Endothelial cell of umbilical vein (primary cell): ENCODE data around the gene SECISBP2.

Experiments
- EZH2 ChIP-seq: IDR thresholded peaks from 2 replicates; pipeline ENCODE4 v1.6.1; 2012; ENCODE audit warnings: borderline replicate concordance, low read depth, mild to moderate bottlenecking, moderate library complexity, low read length, inconsistent platforms; ENCODE audit not compliant: severe bottlenecking
- FOS ChIP-seq: IDR thresholded peaks from 2 replicates; pipeline ENCODE4 v1.6.1; 2011; ENCODE audit warnings: mild to moderate bottlenecking, low read length, moderate library complexity, borderline replicate concordance; ENCODE audit not compliant: insufficient read depth
- GATA2 ChIP-seq: IDR thresholded peaks from 2 replicates; pipeline ENCODE4 v1.7.0; 2011; ENCODE audit warnings: low read depth, mild to moderate bottlenecking, moderate library complexity, mixed read lengths, low read length; ENCODE audit not compliant: insufficient read length, insufficient read depth
- JUN ChIP-seq: IDR thresholded peaks from 2 replicates; pipeline ENCODE4 v1.6.1; 2011; ENCODE audit warnings: borderline replicate concordance, low read depth; ENCODE audit not compliant: insufficient read length, insufficient read depth
- MAX ChIP-seq: IDR thresholded peaks from 2 replicates; pipeline ENCODE4 v1.6.1; 2011; ENCODE audit not compliant: insufficient read depth, insufficient read length
- POLR2A ChIP-seq: IDR thresholded peaks from 2 replicates; pipeline ENCODE4 v1.6.1; 2012; ENCODE audit warnings: low read depth, mild to moderate bottlenecking, control low read depth, low read length
- POLR2AphosphoS5 ChIP-seq: IDR thresholded peaks from 2 replicates; pipeline ENCODE4 v1.6.1; 2012; ENCODE audit warnings: low read depth, mild to moderate bottlenecking, control low read depth, low read length, moderate library complexity; ENCODE audit not compliant: insufficient read depth
- TF ChIP-seq, protein P1 (sequence below), 2 donors: IDR thresholded peaks; 1 replicate in 1 of 2; 2 replicates in 1 of 2; pipeline ENCODE4 v1.5.1; 2011; ENCODE audit warnings: low read length in 2 of 2, mild to moderate bottlenecking in 2 of 2, moderate library complexity in 2 of 2, control low read depth in 1 of 2, inconsistent platforms in 1 of 2, low read depth in 1 of 2; ENCODE audit not compliant: insufficient read depth in 1 of 2; ENCODE audit errors: extremely low read depth in 1 of 2

GRCh38 chr9:89386797-89387196 is 68.5 kb downstream of the SECISBP2 start:
- TF ChIP-seq, protein P1, sequence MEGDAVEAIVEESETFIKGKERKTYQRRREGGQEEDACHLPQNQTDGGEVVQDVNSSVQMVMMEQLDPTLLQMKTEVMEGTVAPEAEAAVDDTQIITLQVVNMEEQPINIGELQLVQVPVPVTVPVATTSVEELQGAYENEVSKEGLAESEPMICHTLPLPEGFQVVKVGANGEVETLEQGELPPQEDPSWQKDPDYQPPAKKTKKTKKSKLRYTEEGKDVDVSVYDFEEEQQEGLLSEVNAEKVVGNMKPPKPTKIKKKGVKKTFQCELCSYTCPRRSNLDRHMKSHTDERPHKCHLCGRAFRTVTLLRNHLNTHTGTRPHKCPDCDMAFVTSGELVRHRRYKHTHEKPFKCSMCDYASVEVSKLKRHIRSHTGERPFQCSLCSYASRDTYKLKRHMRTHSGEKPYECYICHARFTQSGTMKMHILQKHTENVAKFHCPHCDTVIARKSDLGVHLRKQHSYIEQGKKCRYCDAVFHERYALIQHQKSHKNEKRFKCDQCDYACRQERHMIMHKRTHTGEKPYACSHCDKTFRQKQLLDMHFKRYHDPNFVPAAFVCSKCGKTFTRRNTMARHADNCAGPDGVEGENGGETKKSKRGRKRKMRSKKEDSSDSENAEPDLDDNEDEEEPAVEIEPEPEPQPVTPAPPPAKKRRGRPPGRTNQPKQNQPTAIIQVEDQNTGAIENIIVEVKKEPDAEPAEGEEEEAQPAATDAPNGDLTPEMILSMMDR (IDR thresholded peaks at IDR 0.05; ENCODE audit: extremely low read depth in 1 of 2, insufficient read depth in 1 of 2, low read depth in 1 of 2, low read length in 2 of 2), result no peak
- TF ChIP-seq FOS, result no peak
- TF ChIP-seq EZH2, result no peak
- TF ChIP-seq POLR2A, result no peak
- no peak for TF ChIP-seq POLR2AphosphoS5
- TF ChIP-seq MAX, result no peak
- no peak for TF ChIP-seq GATA2
- no peak for TF ChIP-seq JUN
